ENCODE results near the gene THOC7.
A peak's percentile ranks its signal among the peaks of the same experiment; 100 is the strongest.

The THOC7 gene

GRCh38 chr3:63878394-63879060 lies 14.9 kb upstream of the THOC7 start:
- no peak for DNase-seq (ENCODE audit: low read depth in 3 of 3)

- no peak for DNase-seq (ENCODE audit: low read depth in 3 of 3)
These were observed 14.3 kb upstream of the THOC7 start for GRCh38 chr3:63877737-63878393.

GRCh38 chr3:63876260-63876659 lies 12.7 kb upstream of the THOC7 start:
- no peak for DNase-seq (ENCODE audit: low read depth in 3 of 3)

- DNase-seq (ENCODE audit: low read depth in 3 of 3): no peak
These were observed 11.9 kb upstream of the THOC7 start for GRCh38 chr3:63875510-63875909.

GRCh38 chr3:63874769-63875168 lies 11.2 kb upstream of the THOC7 start:
- no peak for DNase-seq (ENCODE audit: low read depth in 3 of 3)

GRCh38 chr3:63872135-63872924 lies 8.7 kb upstream of the THOC7 start:
- no peak for DNase-seq (ENCODE audit: low read depth in 3 of 3)

GRCh38 chr3:63870615-63871005 lies 7.0 kb upstream of the THOC7 start:
- DNase-seq (ENCODE audit: low read depth in 3 of 3): no peak

- no peak for DNase-seq (ENCODE audit: low read depth in 3 of 3)
These were observed 6.5 kb upstream of the THOC7 start for GRCh38 chr3:63869940-63870614.

- no peak for DNase-seq (ENCODE audit: low read depth in 3 of 3)
These were observed 3.6 kb upstream of the THOC7 start for GRCh38 chr3:63867225-63867624.

- DNase-seq (ENCODE audit: low read depth in 3 of 3): no peak
These were observed 1.3 kb upstream of the THOC7 start for GRCh38 chr3:63864965-63865327.

GRCh38 chr3:63864008-63864964 lies 681 bp upstream of the THOC7 start:
- peak; percentile 7 to 46 (median 22) for DNase-seq (ENCODE audit: low read depth in 3 of 3)

- DNase-seq (ENCODE audit: low read depth in 3 of 3): no peak
These were observed 828 bp downstream of the THOC7 start for GRCh38 chr3:63862804-63863149.

GRCh38 chr3:63861306-63861705 lies 2.3 kb downstream of the THOC7 start:
- DNase-seq (ENCODE audit: low read depth in 3 of 3): no peak

GRCh38 chr3:63860776-63861175 lies 2.8 kb downstream of the THOC7 start:
- no peak for DNase-seq (ENCODE audit: low read depth in 3 of 3)

GRCh38 chr3:63857311-63857710 lies 6.3 kb downstream of the THOC7 start:
- no peak for DNase-seq (ENCODE audit: low read depth in 3 of 3)

GRCh38 chr3:63855333-63855940 lies 8.2 kb downstream of the THOC7 start:
- DNase-seq (ENCODE audit: low read depth in 3 of 3): no peak

- DNase-seq (ENCODE audit: low read depth in 3 of 3): no peak
These were observed 10.5 kb downstream of the THOC7 start for GRCh38 chr3:63853106-63853505.

GRCh38 chr3:63851287-63851686 lies 12.3 kb downstream of the THOC7 start:
- DNase-seq (ENCODE audit: low read depth in 3 of 3): no peak

GRCh38 chr3:63849175-63849574 lies 14.4 kb downstream of the THOC7 start:
- DNase-seq (ENCODE audit: low read depth in 3 of 3): no peak

- no peak for DNase-seq (ENCODE audit: low read depth in 3 of 3)
These were observed 15.7 kb downstream of the THOC7 start for GRCh38 chr3:63847718-63848450.
